Large intestine (tissue), 3 donors: Measurements from ENCODE around the gene ATXN7L1. TPM values are rescaled to one million over a fixed set of nuclear protein-coding genes. Genes with fewer than 3 reads are reported as not detected.
A peak's percentile ranks its signal among the peaks of the same experiment; 100 is the strongest.

Source experiments
- DNase-seq, 2 donors: peaks; one replicate each; pipeline versions ENCODE4 v3.0.0 to v3.0.0-alpha.2; 2013
- H3K27ac ChIP-seq: one replicate; pipeline ENCODE4 v1.5.1; 2013; ENCODE audit warnings: low read length
- H3K27me3 ChIP-seq: 2 replicates; pipeline ENCODE4 v1.6.1; 2013; ENCODE audit warnings: low read length; ENCODE audit not compliant: control insufficient read depth, insufficient read depth
- H3K36me3 ChIP-seq: 2 replicates; pipeline ENCODE4 v1.6.1; 2013; ENCODE audit warnings: low read length; ENCODE audit not compliant: control insufficient read depth, insufficient read depth
- H3K4me1 ChIP-seq: one replicate; pipeline ENCODE4 v1.6.1; 2013; ENCODE audit warnings: low read length; ENCODE audit not compliant: control insufficient read depth, insufficient read depth
- H3K4me3 ChIP-seq: one replicate; pipeline ENCODE4 v1.5.1; 2013; ENCODE audit warnings: low read length
- H3K9me3 ChIP-seq: one replicate; pipeline ENCODE4 v1.6.1; 2013; ENCODE audit warnings: mild to moderate bottlenecking, low read depth, low read length, moderate library complexity; ENCODE audit not compliant: control insufficient read depth
- WGBS: methylation state at CpG from one replicate; pipeline ENCODE4 v1.1.5; 2013; ENCODE audit warnings: low lambda C conversion rate; ENCODE audit not compliant: insufficient coverage; 5-methylcytosine and 5-hydroxymethylcytosine counted together
- polyA plus RNA-seq: library from polyadenylated mRNA; unstranded; fragments of 120-200 nt; gene quantifications from one replicate; pipeline ENCODE4 v1.2.1, GENCODE V29; 2013

ATXN7L1 gene
- polyA plus RNA-seq, 1 donor: 24.3 TPM

DNA sequence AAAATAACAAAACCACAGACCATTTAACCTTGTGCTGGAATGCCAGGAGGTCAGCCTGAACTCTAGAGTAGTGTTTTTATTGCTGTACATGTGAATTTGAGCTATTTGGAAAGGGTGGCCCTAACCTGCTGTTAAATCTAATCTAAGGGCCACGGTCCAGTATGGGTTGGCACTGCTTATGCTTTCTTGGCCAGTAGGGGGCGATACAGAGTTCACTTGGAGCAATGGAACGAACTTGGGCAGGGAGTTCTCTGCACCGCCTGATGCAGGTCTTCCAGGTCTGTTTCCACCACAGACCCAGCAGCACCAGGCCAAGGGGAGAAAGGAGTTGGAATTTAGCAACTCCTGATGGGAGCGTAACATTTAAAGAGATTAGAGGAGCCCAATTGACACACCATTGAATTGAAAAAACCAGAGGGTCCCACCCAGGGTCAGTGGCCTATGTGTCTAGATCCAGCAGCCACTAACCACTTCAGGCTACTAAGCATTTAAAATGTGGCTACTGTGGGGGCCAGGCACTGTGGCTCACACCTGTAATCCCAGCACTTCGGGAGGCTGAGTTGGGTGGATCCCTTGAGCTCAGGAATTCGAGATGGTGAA is 219.4 kb downstream of the ATXN7L1 start:
- Histone ChIP-seq H3K4me1 (no peaks in the 10 kb centered on the region), H3K9me3 (no peaks in the 10 kb centered on the region), H3K27me3 (no peaks in the 10 kb centered on the region), H3K36me3 (peaks cover 20% of the 10 kb centered on the region), H3K27ac (no peak overlapping the region), H3K4me3 (no peak overlapping the region)
- no peak for DNase-seq
- no CpG with 5 or more reads among the region's 7 CpGs for WGBS

DNA sequence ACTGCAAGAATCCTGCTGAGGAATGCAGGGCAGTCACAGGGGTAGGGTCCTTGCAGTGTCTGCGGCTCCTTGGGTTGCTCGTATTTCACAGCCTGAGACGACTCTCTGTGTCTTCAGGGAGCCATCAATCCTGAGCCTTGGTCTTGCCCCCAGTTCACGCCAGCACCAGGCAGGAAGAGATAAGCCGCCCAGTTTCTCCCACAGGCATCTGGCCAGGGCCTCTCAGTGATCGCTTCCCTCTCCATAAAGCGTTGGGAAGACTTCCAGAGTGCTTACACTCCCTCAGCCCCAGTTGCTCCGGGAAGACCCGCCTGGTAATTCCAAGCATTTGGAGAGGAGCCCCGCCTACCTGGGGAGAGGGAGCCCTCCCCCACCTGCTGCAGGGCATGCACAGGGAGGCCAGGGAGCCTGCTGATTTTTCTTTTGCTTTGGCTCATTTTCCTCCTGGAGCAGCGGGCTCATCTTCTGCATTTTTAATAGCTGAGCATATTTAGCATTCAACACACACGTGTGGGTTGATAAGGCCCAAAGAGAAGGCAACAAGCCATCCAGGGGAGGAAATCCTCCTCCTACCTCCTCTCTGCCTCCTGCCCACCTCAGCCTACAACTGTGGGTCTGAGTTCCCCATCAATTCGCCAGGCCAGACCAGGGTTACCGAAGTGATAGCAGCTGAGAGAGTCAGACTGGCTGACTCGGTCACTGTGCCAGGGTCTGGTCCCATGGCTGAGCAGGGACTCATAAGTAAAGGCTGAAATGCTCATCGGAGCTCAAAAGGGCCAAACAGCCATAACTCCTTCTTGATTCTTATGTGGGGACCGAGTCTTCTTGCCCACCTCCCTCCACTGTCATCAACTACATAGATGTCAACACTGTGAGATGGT is 220.7 kb downstream of the ATXN7L1 start:
- no peaks in the 10 kb centered on the region for H3K4me1 ChIP-seq
- H3K36me3 ChIP-seq: peaks cover 20% of the 10 kb centered on the region
- no peaks in the 10 kb centered on the region for H3K9me3 ChIP-seq
- no peaks in the 10 kb centered on the region for H3K27me3 ChIP-seq
- WGBS: no CpG with 5 or more reads among the region's 17 CpGs
- no peak for DNase-seq
- no peak overlapping the region for H3K4me3 ChIP-seq
- no peak overlapping the region for H3K27ac ChIP-seq

DNA sequence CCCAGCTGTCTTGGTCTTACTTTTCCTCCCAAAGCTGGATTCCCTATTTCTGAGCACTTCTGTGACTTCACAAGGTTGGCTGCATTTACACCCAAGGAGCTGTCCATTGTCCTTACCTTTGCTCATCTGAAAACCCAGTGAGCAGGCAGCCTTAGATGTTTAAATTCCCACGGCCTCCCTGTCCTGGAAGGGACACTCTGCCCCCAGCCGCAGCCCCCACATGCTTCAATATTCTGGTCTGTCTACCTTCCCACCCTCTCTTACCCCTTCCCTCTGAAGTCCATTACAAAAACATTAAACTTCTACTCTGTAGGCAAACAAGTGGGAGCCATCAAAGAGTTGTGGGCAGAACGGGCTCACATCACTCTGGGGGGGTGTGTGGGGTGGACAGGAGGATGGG is 221.3 kb downstream of the ATXN7L1 start:
- DNase-seq: no peak
- Histone ChIP-seq H3K4me3 (no peak overlapping the region), H3K27ac (no peak overlapping the region), H3K27me3 (no peaks in the 10 kb centered on the region), H3K36me3 (peaks cover 21% of the 10 kb centered on the region), H3K9me3 (no peaks in the 10 kb centered on the region), H3K4me1 (no peaks in the 10 kb centered on the region)
- WGBS: no CpG with 5 or more reads among the region's 3 CpGs

- Histone ChIP-seq H3K4me1 (no peaks in the 10 kb centered on the region), H3K36me3 (peaks cover 23% of the 10 kb centered on the region), H3K27me3 (no peaks in the 10 kb centered on the region), H3K4me3 (no peak overlapping the region), H3K9me3 (no peaks in the 10 kb centered on the region), H3K27ac (no peak overlapping the region)
- DNase-seq: no peak
- WGBS: 100% methylated on average over 1 of the region's 8 CpGs
These were observed 222.2 kb downstream of the ATXN7L1 start for GRCh38 chr7:105654095-105654686.

DNA sequence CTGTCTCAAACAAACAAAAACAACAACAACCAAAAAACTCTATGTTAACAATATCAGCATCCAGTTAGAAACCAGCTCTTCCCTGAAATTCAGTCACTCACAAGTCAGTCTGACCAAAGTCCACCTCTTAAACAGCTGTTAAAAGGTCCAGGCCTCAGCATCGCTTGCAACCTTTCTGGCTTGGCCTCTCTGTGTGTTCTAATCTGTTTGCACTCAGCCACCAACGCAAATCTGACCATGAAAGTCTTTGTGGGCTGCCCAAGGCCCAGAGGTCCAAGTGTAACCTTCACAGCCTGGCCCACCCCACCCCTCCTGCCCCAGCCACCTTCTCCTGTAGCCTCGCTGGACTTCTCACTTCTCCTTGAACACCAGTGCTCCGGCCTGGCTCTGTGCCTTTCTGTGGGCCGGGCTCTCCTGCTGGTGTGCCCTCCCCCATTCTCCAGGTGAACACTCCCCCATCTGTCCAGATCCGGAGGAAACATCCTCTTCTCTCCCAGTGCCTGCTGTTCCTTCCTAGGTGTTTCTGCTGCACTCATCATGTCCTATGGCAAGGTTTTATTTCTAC is 222.9 kb downstream of the ATXN7L1 start:
- H3K4me1 ChIP-seq: no peaks in the 10 kb centered on the region
- no peaks in the 10 kb centered on the region for H3K9me3 ChIP-seq
- WGBS: no CpG with 5 or more reads among the region's 6 CpGs
- H3K27me3 ChIP-seq: no peaks in the 10 kb centered on the region
- peak in 1 of 2 donors; percentile 28 for DNase-seq
- H3K27ac ChIP-seq: no peak overlapping the region
- peaks cover 24% of the 10 kb centered on the region for H3K36me3 ChIP-seq
- H3K4me3 ChIP-seq: no peak overlapping the region

GRCh38 chr7:105652359-105652993 is 223.9 kb downstream of the ATXN7L1 start:
- no peaks in the 10 kb centered on the region for H3K9me3 ChIP-seq
- H3K27ac ChIP-seq: no peak overlapping the region
- no peak overlapping the region for H3K4me3 ChIP-seq
- no peaks in the 10 kb centered on the region for H3K4me1 ChIP-seq
- DNase-seq: peak; percentile 46 to 57
- 67% methylated on average over 1 of the region's 8 CpGs for WGBS
- H3K36me3 ChIP-seq: peaks cover 24% of the 10 kb centered on the region
- no peaks in the 10 kb centered on the region for H3K27me3 ChIP-seq

DNA sequence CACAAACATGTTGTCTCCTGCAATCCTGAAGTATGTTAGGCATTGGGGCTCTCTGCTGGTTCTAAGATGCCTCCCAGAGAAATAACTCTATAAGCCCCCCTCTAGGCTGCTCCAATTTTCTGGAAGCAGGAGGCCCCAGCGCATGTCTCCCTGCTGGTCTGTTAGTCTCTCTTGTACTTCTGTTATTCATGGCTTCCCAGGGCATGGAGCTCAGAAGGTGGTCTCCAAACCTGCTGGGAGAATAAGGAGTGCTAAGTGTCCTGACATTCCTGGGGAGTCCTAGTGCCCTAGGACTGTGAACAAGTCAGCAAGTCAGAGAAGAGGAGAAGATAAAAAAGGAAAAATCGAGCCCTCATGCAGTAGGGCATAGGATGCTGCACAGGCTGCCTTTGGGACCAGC is 224.6 kb downstream of the ATXN7L1 start:
- WGBS: no CpG with 5 or more reads among the region's 2 CpGs
- no peak for DNase-seq
- H3K4me3 ChIP-seq: no peak overlapping the region

GRCh38 chr7:105650382-105650970 is 225.9 kb downstream of the ATXN7L1 start:
- H3K27ac ChIP-seq: no peak overlapping the region
- no CpG with 5 or more reads among the region's 2 CpGs for WGBS
- no peak overlapping the region for H3K4me3 ChIP-seq
- H3K36me3 ChIP-seq: peaks cover 22% of the 10 kb centered on the region
- H3K9me3 ChIP-seq: no peaks in the 10 kb centered on the region
- no peak for DNase-seq
- no peaks in the 10 kb centered on the region for H3K4me1 ChIP-seq
- H3K27me3 ChIP-seq: no peaks in the 10 kb centered on the region

More for the DNA sequence above, 224.6 kb downstream of the ATXN7L1 start:
- Histone ChIP-seq H3K9me3 (no peaks in the 10 kb centered on the region), H3K27me3 (no peaks in the 10 kb centered on the region), H3K27ac (no peak overlapping the region), H3K36me3 (peaks cover 24% of the 10 kb centered on the region), H3K4me1 (no peaks in the 10 kb centered on the region)

DNA sequence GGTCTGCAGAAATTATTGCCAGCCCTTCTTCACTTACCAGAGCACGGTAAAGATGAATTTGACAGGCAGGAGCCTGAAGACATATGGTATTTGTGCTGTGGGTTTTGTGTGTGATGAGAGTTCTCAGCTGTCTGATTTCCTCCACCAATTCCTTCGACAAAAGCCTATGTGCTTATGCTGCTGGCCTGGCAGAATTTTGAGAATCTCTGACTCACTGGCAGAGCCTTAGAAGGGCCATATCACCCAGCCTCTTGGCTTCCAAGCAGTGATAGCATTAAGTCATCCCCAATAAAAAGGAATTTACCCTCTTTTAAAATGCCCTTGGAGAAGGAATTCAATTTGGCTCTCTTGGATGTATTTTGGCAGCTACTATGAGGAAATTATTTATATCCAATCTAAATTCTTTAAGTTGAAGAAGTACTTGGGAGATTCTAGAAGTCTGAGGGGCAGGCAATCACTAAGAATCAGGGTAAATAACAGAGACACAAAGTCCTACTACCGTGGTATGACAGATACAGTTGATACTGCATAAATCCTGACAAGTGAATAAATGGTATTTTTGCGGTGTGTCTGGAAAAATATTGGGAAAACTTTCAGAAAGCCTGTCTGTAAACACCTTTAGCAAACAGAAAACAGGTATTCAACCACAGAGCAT is 226.5 kb downstream of the ATXN7L1 start:
- Histone ChIP-seq H3K27ac (no peak overlapping the region), H3K4me3 (no peak overlapping the region), H3K9me3 (no peaks in the 10 kb centered on the region), H3K4me1 (no peaks in the 10 kb centered on the region), H3K36me3 (peaks cover 22% of the 10 kb centered on the region), H3K27me3 (no peaks in the 10 kb centered on the region)
- 75% methylated on average over 2 of the region's 4 CpGs for WGBS
- no peak for DNase-seq
